NCI-H2107 (cell line): Measurements from ENCODE around the gene CSNK1G1.
"Not testable (repeated sequence)": the region's sequence is repeated elsewhere in the genome, so short reads cannot be mapped to it uniquely, and the experiment has no call there.

Experiments used
- DNase-seq: peaks from one replicate; lab custom pipeline; 2025; lab: John Stamatoyannopoulos, UW

CSNK1G1 gene

GRCh38 chr15:64349375-64349774 lies 6.6 kb downstream of the CSNK1G1 start:
- DNase-seq, result no peak

DNA sequence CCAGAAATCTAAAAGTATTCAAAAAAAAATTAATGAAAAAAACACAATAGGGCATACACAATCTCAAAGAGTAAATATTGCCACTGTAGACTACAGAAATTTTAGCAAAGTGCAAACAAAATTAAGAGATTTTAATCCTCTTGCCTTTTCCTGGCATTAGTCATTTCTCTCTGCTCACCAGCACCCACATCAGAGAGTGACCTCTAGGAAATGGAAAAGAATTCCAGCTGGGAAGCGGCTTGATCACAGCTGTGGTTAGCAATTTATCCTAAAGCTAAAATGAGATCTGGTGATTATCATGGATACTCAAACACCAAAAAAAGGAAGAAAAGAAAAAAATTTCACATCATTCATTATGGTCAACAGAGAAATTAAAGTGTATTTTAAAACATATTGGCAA lies 7.5 kb downstream of the CSNK1G1 start:
- no peak for DNase-seq

DNA sequence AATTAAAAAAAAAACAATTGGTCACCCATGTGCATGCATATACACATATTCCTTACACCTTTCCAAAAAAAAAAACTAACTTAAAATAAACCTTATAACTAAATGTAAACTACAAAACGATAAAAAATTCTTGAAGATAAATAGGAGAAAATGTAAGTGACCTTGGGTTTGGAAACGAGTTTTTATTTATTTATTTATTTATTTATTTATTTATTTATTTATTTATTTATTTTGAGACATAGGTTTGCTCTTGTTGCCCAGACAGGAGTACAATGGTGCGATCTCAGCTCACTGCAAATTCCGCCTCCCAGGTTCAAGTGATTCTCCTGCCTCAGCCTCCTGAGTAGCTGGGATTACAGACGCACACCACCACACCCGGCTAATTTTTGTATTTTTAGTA lies 9.7 kb downstream of the CSNK1G1 start:
- DNase-seq, result not testable (repeated sequence)

- no peak for DNase-seq
These were observed 11.2 kb downstream of the CSNK1G1 start for GRCh38 chr15:64344651-64345294.

DNA sequence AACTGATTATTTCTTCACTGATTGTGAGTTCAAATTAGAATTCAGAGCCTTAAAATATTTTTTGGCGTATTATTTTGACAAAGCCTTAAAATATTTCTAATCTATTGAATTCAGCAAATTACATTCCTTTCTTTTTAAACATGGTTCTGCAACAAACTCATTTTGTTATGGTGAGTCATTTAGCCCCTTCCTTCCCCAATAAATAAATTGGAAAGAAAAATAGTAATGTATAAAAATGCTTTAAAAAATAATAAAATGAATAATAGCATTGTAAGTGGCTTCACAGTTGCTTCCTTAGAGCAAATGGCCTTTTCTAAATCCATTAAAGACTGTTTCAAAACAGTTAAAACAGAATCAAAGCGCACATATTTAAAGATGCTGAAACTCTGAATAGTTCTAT lies 12.1 kb downstream of the CSNK1G1 start:
- no peak for DNase-seq

DNA sequence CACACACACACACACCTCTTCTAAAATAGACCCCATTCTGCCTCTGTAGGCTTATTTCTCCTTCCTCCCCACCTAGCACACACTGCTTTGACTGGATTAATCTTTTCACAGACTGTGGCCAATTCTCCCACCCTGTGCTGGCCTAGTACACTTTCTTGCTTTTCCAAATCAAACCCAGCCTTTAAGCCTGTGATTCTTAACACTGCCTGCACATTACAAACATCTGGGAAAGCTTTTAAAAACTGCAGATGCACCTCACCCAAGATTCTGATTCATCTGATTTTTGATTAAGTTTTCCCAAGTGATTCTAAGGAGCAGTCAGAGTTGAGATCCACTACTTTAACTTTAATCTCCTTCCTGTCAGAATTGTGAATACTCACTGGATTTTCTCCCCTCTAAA lies 12.8 kb downstream of the CSNK1G1 start:
- DNase-seq, result no peak

- no peak for DNase-seq
These were observed 14.0 kb downstream of the CSNK1G1 start for GRCh38 chr15:64341961-64342360.

GRCh38 chr15:64340355-64340754 lies 15.6 kb downstream of the CSNK1G1 start:
- DNase-seq, result no peak

- no peak for DNase-seq
These were observed 18.2 kb downstream of the CSNK1G1 start for GRCh38 chr15:64337761-64338160.

- no peak for DNase-seq
These were observed 21.7 kb downstream of the CSNK1G1 start for GRCh38 chr15:64333986-64334929.

- DNase-seq, result no peak
These were observed 22.5 kb downstream of the CSNK1G1 start for GRCh38 chr15:64333516-64333915.

DNA sequence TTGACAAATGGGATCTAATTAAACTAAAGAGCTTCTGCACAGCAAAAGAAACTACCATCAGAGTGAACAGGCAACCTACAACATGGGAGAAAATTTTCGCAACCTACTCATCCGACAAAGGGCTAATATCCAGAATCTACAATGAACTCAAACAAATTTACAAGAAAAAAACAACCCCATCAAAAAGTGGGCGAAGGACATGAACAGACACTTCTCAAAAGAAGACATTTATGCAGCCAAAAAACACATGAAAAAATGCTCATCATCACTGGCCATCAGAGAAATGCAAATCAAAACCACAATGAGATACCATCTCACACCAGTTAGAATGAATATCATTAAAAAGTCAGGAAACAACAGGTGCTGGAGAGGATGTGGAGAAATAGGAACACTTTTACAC lies 24.3 kb downstream of the CSNK1G1 start:
- DNase-seq, result not testable (repeated sequence)

DNA sequence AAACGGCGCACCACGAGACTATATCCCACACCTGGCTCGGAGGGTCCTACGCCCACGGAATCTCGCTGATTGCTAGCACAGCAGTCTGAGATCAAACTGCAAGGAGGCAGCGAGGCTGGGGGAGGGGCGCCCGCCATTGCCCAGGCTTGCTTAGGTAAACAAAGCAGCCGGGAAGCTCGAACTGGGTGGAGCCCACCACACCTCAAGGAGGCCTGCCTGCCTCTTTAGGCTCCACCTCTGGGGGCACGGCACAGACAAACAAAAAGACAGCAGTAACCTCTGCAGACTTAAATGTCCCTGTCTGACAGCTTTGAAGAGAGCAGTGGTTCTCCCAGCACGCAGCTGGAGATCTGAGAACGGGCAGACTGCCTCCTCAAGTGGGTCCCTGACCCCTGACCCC lies 29.0 kb downstream of the CSNK1G1 start:
- not testable (repeated sequence) for DNase-seq

- not testable (repeated sequence) for DNase-seq
These were observed 29.5 kb downstream of the CSNK1G1 start for GRCh38 chr15:64326458-64326857.

DNA sequence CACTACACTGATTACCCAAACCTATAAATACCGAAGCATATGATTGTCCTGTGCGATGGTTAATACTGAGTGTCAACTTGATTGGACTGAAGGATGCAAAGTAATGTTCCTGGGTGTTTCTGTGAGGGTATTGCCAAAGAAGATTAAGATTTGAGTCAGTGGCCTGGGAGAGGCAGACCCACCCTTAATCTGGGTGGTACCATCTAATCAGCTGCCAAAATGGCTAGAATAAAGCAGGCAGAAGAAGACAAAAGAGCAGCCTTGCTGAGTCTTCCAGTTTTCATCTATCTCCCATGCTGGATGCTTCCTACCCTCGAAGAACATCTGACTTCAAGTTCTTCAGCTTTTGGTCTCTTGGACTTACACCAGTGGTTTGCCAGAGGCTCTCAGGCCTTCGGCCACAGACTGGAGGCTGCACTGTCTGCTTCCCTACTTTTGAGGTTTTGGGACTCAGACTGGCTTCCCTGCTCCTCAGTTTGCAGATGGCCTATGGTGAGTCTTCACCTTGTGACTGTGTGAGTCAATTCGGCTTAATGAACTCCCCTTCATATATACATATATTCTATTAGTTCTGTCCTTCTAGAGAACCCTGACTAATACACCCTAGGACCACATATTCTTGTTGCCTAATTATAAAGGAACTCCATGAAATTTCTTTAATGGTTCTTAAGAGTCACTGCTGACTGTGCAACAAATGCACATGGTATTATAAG lies 31.7 kb downstream of the CSNK1G1 start:
- no peak for DNase-seq

DNA sequence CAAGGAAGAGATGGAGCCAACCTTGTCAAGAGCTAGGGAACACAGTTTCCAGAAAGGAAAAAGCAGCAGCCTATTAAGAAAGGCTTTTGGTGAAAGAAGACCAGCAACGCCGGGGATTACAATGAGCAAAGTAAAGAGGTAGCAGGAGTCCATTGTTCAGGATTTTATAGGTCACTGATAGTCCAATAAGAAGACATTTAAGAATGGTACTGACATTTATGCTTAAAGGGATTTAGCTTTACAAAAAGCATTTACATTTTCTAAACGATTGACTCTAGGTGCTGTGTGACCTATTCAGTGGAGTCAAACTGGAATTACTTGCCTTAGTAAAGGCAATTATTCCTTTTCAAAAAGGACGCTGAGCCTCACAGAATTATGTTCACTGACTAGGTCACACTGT lies 40.8 kb downstream of the CSNK1G1 start:
- no peak for DNase-seq

DNA sequence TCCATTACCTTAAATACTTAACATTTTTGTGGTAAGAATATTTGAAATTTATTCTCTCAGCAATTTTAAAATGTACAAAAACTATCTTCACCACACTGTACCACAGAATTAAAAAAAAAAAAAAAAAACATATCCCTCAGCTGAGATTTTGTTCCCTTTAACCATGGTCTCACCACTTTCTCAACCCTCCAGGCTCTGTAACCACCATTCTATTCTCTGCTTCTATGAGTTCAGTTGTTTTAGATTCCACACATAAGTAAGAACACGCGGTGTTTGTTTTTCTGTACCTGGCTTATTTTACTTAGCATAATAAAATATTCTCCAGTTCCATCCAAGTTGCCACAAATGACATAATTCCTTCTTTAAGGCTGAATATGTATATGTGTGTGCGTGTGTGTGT lies 41.5 kb downstream of the CSNK1G1 start:
- no peak for DNase-seq

DNA sequence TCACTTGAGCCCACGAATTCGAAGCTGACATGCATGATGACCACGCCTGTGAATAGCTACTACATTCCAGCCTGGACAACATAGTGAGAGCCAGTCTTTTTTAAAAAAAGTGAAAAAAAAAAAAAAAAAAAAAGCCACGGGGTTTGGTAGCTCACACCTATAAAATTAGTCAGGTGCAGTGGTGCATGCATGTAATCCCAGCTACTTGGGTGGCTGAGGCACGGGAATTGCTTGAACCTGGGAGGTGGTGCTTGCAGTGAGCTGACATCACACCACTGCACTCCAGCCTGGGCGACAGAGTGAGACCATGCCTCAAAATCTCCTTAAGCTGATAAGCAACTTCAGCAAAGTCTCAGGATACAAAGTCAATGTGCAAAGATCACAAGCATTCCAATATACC lies 44.4 kb downstream of the CSNK1G1 start:
- DNase-seq, result no peak

GRCh38 chr15:64310036-64310435 lies 45.9 kb downstream of the CSNK1G1 start:
- no peak for DNase-seq

- no peak for DNase-seq
These were observed 50.7 kb downstream of the CSNK1G1 start for GRCh38 chr15:64305261-64305660.

DNA sequence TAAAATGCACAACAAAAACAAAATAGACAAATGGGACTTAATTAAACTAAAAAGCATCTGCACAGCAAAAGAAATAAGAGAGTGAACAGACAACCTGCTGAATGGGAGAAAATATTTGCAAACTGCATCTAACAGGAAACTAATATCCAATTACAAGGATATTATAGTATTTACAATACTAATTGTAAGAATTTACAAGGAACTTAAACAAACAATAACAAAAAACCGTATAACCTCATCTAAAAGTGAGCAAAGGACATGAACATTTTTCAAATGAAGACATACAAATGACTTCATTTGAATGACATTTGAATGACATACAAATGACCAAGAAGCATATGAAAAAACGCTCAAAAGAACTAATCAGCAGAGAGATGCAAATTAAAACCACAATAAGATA lies 66.4 kb downstream of the CSNK1G1 start:
- no peak for DNase-seq

GRCh38 chr15:64288999-64289398 lies 67.0 kb downstream of the CSNK1G1 start:
- no peak for DNase-seq

DNA sequence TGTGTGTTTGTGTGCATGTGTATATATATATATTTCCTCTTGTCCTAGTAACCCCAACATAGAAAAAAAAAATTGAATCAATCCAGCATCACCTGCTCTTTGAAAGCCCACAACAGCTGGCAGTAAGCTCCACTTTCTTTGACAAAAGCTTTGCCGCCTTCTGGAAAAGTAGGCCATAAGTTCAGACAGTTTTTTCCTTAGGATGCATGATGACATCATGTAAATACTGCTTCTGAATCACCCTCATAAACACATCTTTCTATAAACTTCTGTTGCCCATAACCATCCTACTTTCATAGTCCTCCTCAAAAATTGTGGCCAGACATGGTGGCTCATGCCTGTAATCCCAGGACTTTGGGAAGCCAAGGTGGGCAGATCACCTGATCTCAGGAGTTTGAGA lies 67.4 kb downstream of the CSNK1G1 start:
- no peak for DNase-seq
